Measurements from ENCODE around the gene SAP30.

GRCh38 chr4:173381610-173382009, 10.9 kb downstream of the SAP30 start:
- no peak for TF ChIP-seq CTCF (IDR thresholded peaks at IDR 0.05 in 2 of 3, conservative IDR thresholded peaks at IDR 0.05 in 1 of 3; ENCODE audit: insufficient read depth in 2 of 3, low read depth in 1 of 3, low read length in 3 of 3)
- no peak for TF ChIP-seq BRD4 (IDR thresholded peaks at IDR 0.05)
- no peak for TF ChIP-seq EP400 (IDR thresholded peaks at IDR 0.05)
